Peyer's patch (tissue), 4 donors: ENCODE measurements around the gene NAT8L.

Experiments used
- CTCF ChIP-seq, 6 experiments: fragments of 450-650 bp in 4 of 6; fragments of 200-600 bp in 2 of 6; sonication (generic) in 1 of 6; IDR thresholded peaks; one replicate each; pipeline ENCODE4 v1.5.1; 2017 to 2019; ENCODE audit warnings: antibody characterized with exemption in 6 of 6, mild to moderate bottlenecking in 3 of 6, moderate library complexity in 1 of 6
- POLR2A ChIP-seq, 2 donors: fragments of 450-650 bp; IDR thresholded peaks; one replicate each; pipeline ENCODE4 v1.5.1; 2017; ENCODE audit warnings: antibody characterized with exemption in 2 of 2, mild to moderate bottlenecking in 2 of 2, moderate library complexity in 2 of 2

- TF ChIP-seq CTCF (IDR thresholded peaks at IDR 0.05), result no peak
- TF ChIP-seq POLR2A (IDR thresholded peaks at IDR 0.05), result no peak
These were observed 9.3 kb upstream of the NAT8L start for GRCh38 chr4:2049811-2050210.
